ENCODE measurements around the gene SORBS2.

SORBS2 gene

DNA sequence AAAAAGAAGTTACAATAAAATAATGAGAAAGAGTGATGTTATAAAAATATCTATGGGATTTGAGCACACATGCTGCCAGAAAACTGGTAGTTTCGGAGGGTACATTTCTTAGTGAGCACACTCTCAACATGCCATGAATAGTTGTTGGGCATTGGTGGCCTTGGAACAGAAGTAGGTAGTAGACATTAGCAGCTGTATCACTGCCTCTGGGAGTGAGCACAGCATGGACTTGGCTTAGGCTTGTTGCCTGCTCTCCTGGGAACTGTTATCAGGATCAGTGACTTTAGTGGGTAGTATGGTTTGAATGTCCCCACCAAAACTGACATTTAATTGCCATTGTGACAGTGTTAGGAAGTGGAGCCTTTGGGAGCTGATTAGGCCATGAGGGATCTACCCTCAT, 263.4 kb downstream of the SORBS2 start:
- TF ChIP-seq CTCF (conservative IDR thresholded peaks at IDR 0.05; ENCODE audit: low read depth) = no peak
- ChIA-PET POLR2A (ENCODE audit: low non-redundant PET) (no interaction called here), CTCF (no interaction called here)

DNA sequence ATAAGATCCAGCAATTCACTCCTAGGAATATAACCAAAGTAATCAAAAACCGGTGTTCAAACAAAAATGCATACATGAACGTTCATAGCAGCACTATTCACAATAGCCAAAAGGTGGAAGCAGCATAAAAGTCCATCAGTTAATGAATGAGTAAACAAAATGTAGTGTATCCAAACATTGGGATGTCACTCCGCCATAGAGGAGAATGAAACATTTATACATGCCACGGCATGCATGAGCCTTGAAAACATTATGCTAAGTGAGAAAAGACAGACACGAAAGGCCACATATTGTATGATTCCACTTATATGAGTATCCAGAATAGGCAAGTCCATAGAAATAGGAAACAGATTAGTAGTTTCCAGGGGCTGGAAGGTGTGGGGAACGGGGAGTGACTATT, 265.7 kb downstream of the SORBS2 start:
- ChIA-PET POLR2A (ENCODE audit: low non-redundant PET) (no interaction called here), CTCF (no interaction called here)
- no peak for TF ChIP-seq CTCF (conservative IDR thresholded peaks at IDR 0.05; ENCODE audit: low read depth)
- H3K27ac ChIP-seq = no peak overlapping the region
- DNase-seq (ENCODE audit: low spot score) = no peak

More for the DNA sequence above, 263.4 kb downstream of the SORBS2 start:
- H3K27ac ChIP-seq = no peak overlapping the region
- no peak for DNase-seq (ENCODE audit: low spot score)

GRCh38 chr4:185542626-185543315, 269.2 kb downstream of the SORBS2 start:
- DNase-seq (ENCODE audit: low spot score) = no peak
- no peak for TF ChIP-seq CTCF (conservative IDR thresholded peaks at IDR 0.05; ENCODE audit: low read depth)
- CTCF ChIA-PET = interaction anchor here (0.5 kb wide), 1 partner anchor 418 kb away, joined by 3 read pairs; no protein-coding TSS in a partner anchor

DNA sequence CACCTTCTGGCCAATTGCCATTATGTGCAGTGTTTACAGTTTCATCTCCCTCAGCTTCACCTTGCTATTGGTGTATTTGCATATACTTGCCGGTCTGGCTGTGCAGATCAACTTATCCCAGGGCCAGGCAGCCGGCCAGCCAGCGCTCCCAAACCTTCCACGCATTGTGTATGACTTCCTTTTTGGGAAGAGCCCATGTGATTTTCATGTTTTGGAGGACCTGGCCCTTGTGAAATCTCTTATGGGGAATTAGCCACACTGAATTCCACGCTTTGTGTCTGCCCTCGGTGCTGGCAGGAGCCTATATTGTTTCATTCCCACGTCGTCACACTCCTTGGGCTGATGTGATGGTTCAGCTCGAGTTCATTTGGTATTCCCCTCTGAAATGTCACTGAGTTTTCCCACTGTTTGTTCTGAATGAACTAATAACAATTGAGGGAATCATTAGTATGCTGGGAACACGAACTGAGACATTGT, 270.7 kb downstream of the SORBS2 start:
- no peak for DNase-seq (ENCODE audit: low spot score)
- TF ChIP-seq CTCF (conservative IDR thresholded peaks at IDR 0.05; ENCODE audit: low read depth) = no peak
- CTCF ChIA-PET = no interaction called here
- H3K27ac ChIP-seq = no peak overlapping the region
- POLR2A ChIA-PET (ENCODE audit: low non-redundant PET) = no interaction called here

More at GRCh38 chr4:185542626-185543315, 269.2 kb downstream of the SORBS2 start:
- H3K27ac ChIP-seq = no peak overlapping the region
- POLR2A ChIA-PET (ENCODE audit: low non-redundant PET) = no interaction called here

DNA sequence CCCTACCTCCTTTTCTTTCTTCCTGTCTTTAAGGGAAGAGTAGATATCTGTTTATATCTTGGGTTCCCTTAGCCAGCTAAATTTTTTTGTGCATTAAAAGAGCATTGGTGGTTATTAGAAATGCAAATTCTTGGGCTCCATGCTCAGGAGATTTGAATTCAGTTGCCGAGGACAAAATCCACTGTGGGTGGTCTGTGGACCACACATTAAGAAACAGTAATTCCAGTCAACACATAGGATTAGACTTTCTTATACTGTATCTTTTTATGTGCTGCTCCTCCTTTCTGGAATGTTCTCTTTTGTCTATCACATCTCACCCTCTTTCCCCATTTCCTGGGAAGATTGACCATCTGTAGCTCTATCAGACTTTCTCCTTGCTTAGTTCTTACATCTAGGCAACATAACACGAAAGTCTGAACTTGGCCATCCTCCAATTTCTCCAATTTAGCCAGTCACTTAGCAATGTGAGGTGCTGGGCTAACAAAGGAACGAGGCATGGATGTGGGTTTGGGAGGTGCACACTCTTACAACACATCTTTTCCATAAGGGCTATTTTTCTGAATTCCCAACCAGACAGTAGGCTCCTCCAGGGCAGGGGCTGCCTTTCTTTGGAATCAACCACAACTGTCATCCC, 271.4 kb downstream of the SORBS2 start:
- ChIA-PET CTCF (no interaction called here), POLR2A (ENCODE audit: low non-redundant PET) (no interaction called here)
- no peak overlapping the region for H3K27ac ChIP-seq
- no peak for TF ChIP-seq CTCF (conservative IDR thresholded peaks at IDR 0.05; ENCODE audit: low read depth)
- no peak for DNase-seq (ENCODE audit: low spot score)

DNA sequence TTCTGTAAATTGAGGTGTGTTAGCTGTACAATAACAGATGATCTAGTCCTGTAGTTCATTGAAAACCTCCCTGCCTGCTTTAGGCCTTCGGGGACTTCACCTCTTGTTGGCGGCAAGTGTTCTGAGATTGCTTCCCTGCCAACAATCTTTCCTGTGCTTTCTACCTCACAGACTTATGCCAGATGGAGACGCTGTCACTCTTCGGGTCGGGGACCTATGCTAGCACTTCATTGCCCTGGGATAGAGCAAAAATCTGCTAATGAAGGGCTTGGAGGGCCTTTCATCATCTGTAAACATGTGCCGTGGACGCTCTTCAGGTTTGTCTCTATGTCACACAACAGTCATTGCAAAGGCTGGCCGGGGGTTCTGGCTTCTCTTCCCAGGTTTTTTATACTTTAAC, 272.0 kb downstream of the SORBS2 start:
- H3K27ac ChIP-seq = no peak overlapping the region
- DNase-seq (ENCODE audit: low spot score) = no peak
- CTCF ChIA-PET = no interaction called here
- POLR2A ChIA-PET (ENCODE audit: low non-redundant PET) = no interaction called here
- no peak for TF ChIP-seq CTCF (conservative IDR thresholded peaks at IDR 0.05; ENCODE audit: low read depth)
